GM12878 (cell line): ENCODE results near the gene CACNA2D3. TPM values are rescaled to one million over a fixed set of nuclear protein-coding genes. Genes with fewer than 3 reads are reported as not detected.

Source experiments
- ATAC-seq: fragments of 200-7000 bp; cut with Tn5 transposase; 3 replicates; pipeline ENCODE4 v1.9.1; 2020; ENCODE audit warnings: mild to moderate bottlenecking, moderate library complexity
- BruUV-seq: library from RNA; stranded (reverse); fragments of 400-500 nt; replicated peaks from 2 replicates; lab custom pipeline; 2021; lab: Mats Ljungman, UMichigan
- CTCF ChIA-PET: fragments of 300-600 bp; sonication (Branson Sonifier 250); formaldehyde crosslinking; extraction: SDS; loops from one replicate; lab custom pipeline; 2021; ENCODE audit warnings: inconsistent platforms; lab: Yijun Ruan, JAX
- POLR2A ChIA-PET: fragments of 350-600 bp; formaldehyde crosslinking; extraction: SDS; loops from one replicate; lab custom pipeline; 2021; ENCODE audit warnings: inconsistent platforms; lab: Charles Lee
- RAD21 ChIA-PET: fragments of 300-600 bp; sonication (Branson Sonifier 250); formaldehyde crosslinking; loops from one replicate; lab custom pipeline; 2023; ENCODE audit warnings: antibody characterized with exemption; ENCODE audit not compliant: unreplicated experiment; lab: Charles Lee
- SMC1A ChIA-PET: fragments of 300-600 bp; sonication (Branson Sonifier 250); formaldehyde crosslinking; loops from one replicate; lab custom pipeline; 2023; ENCODE audit not compliant: unreplicated experiment, uncharacterized antibody; lab: Charles Lee
- DNase-seq: peaks from one replicate; pipeline ENCODE4 v3.0.0-alpha.2; 2011; ENCODE audit warnings: low read depth, low spot score
- FAIRE-seq: peaks from 3 replicates; lab custom pipeline; 2011; peaks lifted over from hg19 to GRCh38; lab: Jason Lieb, UNC
- H2AFZ ChIP-seq: 2 replicates; pipeline ENCODE4 v1.6.0; 2011; ENCODE audit warnings: low read depth, low read length, control low read depth; ENCODE audit not compliant: control insufficient read depth
- H3K27ac ChIP-seq: 2 replicates; pipeline ENCODE4 v1.5.1; 2011; ENCODE audit warnings: control low read depth; ENCODE audit not compliant: control insufficient read depth, insufficient read depth
- H3K27me3 ChIP-seq, 2 experiments: replicated peaks in 1 of 2; 2 replicates each; pipeline versions ENCODE4 v1.6.0 to v1.6.1; 2011; ENCODE audit warnings: low read length in 1 of 2; ENCODE audit not compliant: control insufficient read depth in 2 of 2, insufficient read depth in 2 of 2
- H3K36me3 ChIP-seq, 2 experiments: 2 replicates each; pipeline ENCODE4 v1.5.1; 2011; ENCODE audit warnings: low read length in 1 of 2; ENCODE audit not compliant: control insufficient read depth in 2 of 2, insufficient read depth in 2 of 2
- H3K4me1 ChIP-seq: 2 replicates; pipeline ENCODE4 v1.6.1; 2011; ENCODE audit warnings: mild to moderate bottlenecking, low read length, moderate library complexity, mixed read lengths; ENCODE audit not compliant: control insufficient read depth, insufficient read depth
- H3K4me2 ChIP-seq: 2 replicates; pipeline ENCODE4 v1.6.0; 2011; ENCODE audit warnings: control low read depth; ENCODE audit not compliant: control insufficient read depth, insufficient read depth
- H3K4me3 ChIP-seq: fragments of 200-600 bp; sonication (generic); 2 replicates; pipeline ENCODE4 v1.5.1; 2016
- H3K79me2 ChIP-seq: 2 replicates; pipeline ENCODE4 v1.6.0; 2011; ENCODE audit warnings: low read length; ENCODE audit not compliant: control insufficient read depth, insufficient read depth
- H3K9ac ChIP-seq: 2 replicates; pipeline ENCODE4 v1.8.0; 2011; ENCODE audit warnings: low read length, control low read depth, mixed read lengths; ENCODE audit not compliant: control insufficient read depth, insufficient read depth
- H3K9me3 ChIP-seq: replicated peaks from 3 replicates; pipeline ENCODE4 v1.5.1; 2011; ENCODE audit warnings: mild to moderate bottlenecking, low read length; ENCODE audit not compliant: control insufficient read depth, insufficient read depth
- H4K20me1 ChIP-seq: 2 replicates; pipeline ENCODE4 v1.6.0; 2011; ENCODE audit not compliant: control insufficient read depth, insufficient read depth
- BCL3 ChIP-seq: IDR thresholded peaks from 2 replicates; pipeline ENCODE4 v1.6.1; 2011; ENCODE audit warnings: borderline replicate concordance, low read depth, mild to moderate bottlenecking, moderate library complexity, low read length; ENCODE audit not compliant: insufficient read depth, poor library complexity, severe bottlenecking
- EGR1 ChIP-seq, 2 experiments: IDR thresholded peaks; 1 replicate in 1 of 2; 2 replicates in 1 of 2; pipeline ENCODE4 v1.6.1; 2011 to 2012; ENCODE audit warnings: low read depth in 2 of 2, low read length in 2 of 2, borderline replicate concordance in 1 of 2, mild to moderate bottlenecking in 1 of 2, moderate library complexity in 1 of 2
- KLF5 ChIP-seq: fragments of 450-650 bp; IDR thresholded peaks from 2 replicates; pipeline ENCODE4 v1.6.1; 2014; ENCODE audit warnings: mild to moderate bottlenecking; ENCODE audit not compliant: partially characterized antibody
- PAX8 ChIP-seq: fragments of 450-650 bp; IDR thresholded peaks from 2 replicates; pipeline ENCODE4 v1.6.1; 2017; ENCODE audit warnings: mild to moderate bottlenecking, moderate library complexity
- RFX5 ChIP-seq: IDR thresholded peaks from 2 replicates; pipeline ENCODE4 v1.6.1; 2011; ENCODE audit warnings: low read depth, low read length, improper control_type of control experiment
- SREBF2 ChIP-seq: IDR thresholded peaks from 2 replicates; pipeline ENCODE4 v1.6.1; 2012; ENCODE audit warnings: mild to moderate bottlenecking, low read length
- TAF1 ChIP-seq: IDR thresholded peaks from 2 replicates; pipeline ENCODE4 v1.6.1; 2011; ENCODE audit warnings: mild to moderate bottlenecking, low read depth, low read length, borderline replicate concordance
- WGBS: methylation state at CpG from one replicate; pipeline ENCODE4 v1.1.6; 2016; ENCODE audit warnings: low lambda C conversion rate; ENCODE audit not compliant: insufficient replicate concordance, insufficient coverage; ENCODE audit errors: missing lambda C conversion rate; 5-methylcytosine and 5-hydroxymethylcytosine counted together
- in situ Hi-C: fragments of 300-500 bp; cut with MboI; formaldehyde crosslinking; loops from 9 replicates; pipeline ENCODE4 v1.14.3; 2018; ENCODE audit warnings: mixed read lengths
- intact Hi-C: fragments of 100-400 bp; cut with micrococcal nuclease; formaldehyde crosslinking; loops from one replicate; pipeline ENCODE4 v1.14.2; 2022; ENCODE audit not compliant: unreplicated experiment
- polyA plus RNA-seq, 11 experiments: library from polyadenylated mRNA; depleted of rRNA in 4 of 11; unstranded in 6 of 11; stranded (reverse) in 5 of 11; fragments of >200 nt; fragmentation: Nextera tagmentation in 4 of 11; fragmentation: Illumina TruSeq in 1 of 11; extraction: Ambion mirVana in 4 of 11; extraction: Trizol in 1 of 11; gene quantifications; 1 replicate in 1 of 11; 2 replicates in 10 of 11; pipeline versions ENCODE4 v1.2.1 to v1.2.3, GENCODE V29; 2011 to 2016; ENCODE audit warnings: inconsistent platforms in 2 of 11, missing spikeins in 2 of 11, low read depth in 1 of 11
- total RNA-seq, 4 experiments: library from RNA; depleted of rRNA in 3 of 4; stranded (reverse); fragments of >200 nt in 3 of 4; fragmentation: Illumina TruSeq in 1 of 4; extraction: Trizol in 1 of 4; gene quantifications; 2 replicates each; pipeline versions ENCODE4 v1.2.1 to v1.2.3, GENCODE V29; 2013 to 2021
- TF ChIP-seq, protein P1 (sequence below): fragments of 450-650 bp; IDR thresholded peaks from 2 replicates; pipeline ENCODE4 v1.6.1; 2016; ENCODE audit warnings: mild to moderate bottlenecking

Gene CACNA2D3
- total and polyA plus RNA-seq, 10 of the 15 experiments (the other 5 are each of a cell fraction or from before 2014, with no cell fraction given): not detected

GRCh38 chr3:54093491-54094248 is 28.7 kb upstream of the CACNA2D3 start:
- Histone ChIP-seq H3K4me1 (no peaks in the 10 kb centered on the region), H3K4me3 (no peak overlapping the region), H3K9ac (no peak overlapping the region), H3K27ac (no peak overlapping the region), H3K36me3 (no peaks in the 10 kb centered on the region), H3K79me2 (no peaks in the 10 kb centered on the region), H3K27me3 (no peaks in the 10 kb centered on the region), H2AFZ (no peak overlapping the region), H3K4me2 (no peak overlapping the region), H3K9me3 (no peaks in the 10 kb centered on the region), H4K20me1 (no peaks in the 10 kb centered on the region)
- RAD21 ChIA-PET: no interaction called here
- SMC1A ChIA-PET: no interaction called here
- DNase-seq: no peak
- in situ Hi-C loops (no loop called here), intact Hi-C loops (no loop called here)
- POLR2A ChIA-PET: no interaction called here
- WGBS: 59% methylated on average over 4 of the region's 5 CpGs
- ATAC-seq: no peak
- BruUV-seq: no TSS peak
- no peak for FAIRE-seq
- TF ChIP-seq KLF5: no peak
- TF ChIP-seq PAX8: no peak
- no peak for TF ChIP-seq RFX5
- TF ChIP-seq SREBF2: no peak
- TF ChIP-seq, protein P1, sequence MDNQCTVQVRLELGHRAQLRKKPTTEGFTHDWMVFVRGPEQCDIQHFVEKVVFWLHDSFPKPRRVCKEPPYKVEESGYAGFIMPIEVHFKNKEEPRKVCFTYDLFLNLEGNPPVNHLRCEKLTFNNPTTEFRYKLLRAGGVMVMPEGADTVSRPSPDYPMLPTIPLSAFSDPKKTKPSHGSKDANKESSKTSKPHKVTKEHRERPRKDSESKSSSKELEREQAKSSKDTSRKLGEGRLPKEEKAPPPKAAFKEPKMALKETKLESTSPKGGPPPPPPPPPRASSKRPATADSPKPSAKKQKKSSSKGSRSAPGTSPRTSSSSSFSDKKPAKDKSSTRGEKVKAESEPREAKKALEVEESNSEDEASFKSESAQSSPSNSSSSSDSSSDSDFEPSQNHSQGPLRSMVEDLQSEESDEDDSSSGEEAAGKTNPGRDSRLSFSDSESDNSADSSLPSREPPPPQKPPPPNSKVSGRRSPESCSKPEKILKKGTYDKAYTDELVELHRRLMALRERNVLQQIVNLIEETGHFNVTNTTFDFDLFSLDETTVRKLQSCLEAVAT: no peak
- TF ChIP-seq BCL3: no peak
- no peak for TF ChIP-seq TAF1
- TF ChIP-seq EGR1 (IDR thresholded peaks at IDR 0.05; ENCODE audit: borderline replicate concordance in 1 of 2, low read depth in 2 of 2, low read length in 2 of 2): no peak
- CTCF ChIA-PET: no interaction called here
